A673 (cell line): ENCODE data around the gene SPEM3. TPM values are rescaled to one million over a fixed set of nuclear protein-coding genes. Genes with fewer than 3 reads are reported as not detected.

Experiments
- BruUV-seq: library from RNA; stranded (reverse); fragments of 400-500 nt; replicated peaks from 2 replicates; lab custom pipeline; 2021; lab: Mats Ljungman, UMichigan
- CTCF ChIA-PET: fragments of 300-600 bp; sonication (Branson Sonifier 250); formaldehyde crosslinking; loops from one replicate; lab custom pipeline; 2022; ENCODE audit warnings: antibody characterized with exemption; lab: Charles Lee
- POLR2A ChIA-PET: fragments of 300-600 bp; sonication (Branson Sonifier 250); formaldehyde crosslinking; loops from one replicate; lab custom pipeline; 2022; ENCODE audit warnings: antibody characterized with exemption; ENCODE audit not compliant: low non-redundant PET; lab: Charles Lee
- DNase-seq: peaks from one replicate; pipeline ENCODE4 v3.0.0-alpha.2; 2015; ENCODE audit warnings: low spot score
- H3K27ac ChIP-seq: fragments of 200-600 bp; sonication (generic); 2 replicates; pipeline ENCODE4 v1.5.1; 2016; ENCODE audit warnings: mixed run types, low read depth, mild to moderate bottlenecking, mixed read lengths, antibody characterized with exemption, low read length; ENCODE audit not compliant: poor library complexity, severe bottlenecking
- H3K27me3 ChIP-seq: fragments of 200-600 bp; sonication (generic); replicated peaks from 2 replicates; pipeline ENCODE4 v1.6.1; 2017; ENCODE audit warnings: mixed run types, low read depth, mild to moderate bottlenecking, mixed read lengths, antibody characterized with exemption, low read length; ENCODE audit not compliant: insufficient read depth, poor library complexity
- H3K36me3 ChIP-seq: fragments of 200-600 bp; sonication (generic); 2 replicates; pipeline ENCODE4 v1.6.1; 2016; ENCODE audit warnings: mixed run types, mild to moderate bottlenecking, mixed read lengths, antibody characterized with exemption, low read length; ENCODE audit not compliant: insufficient read depth, poor library complexity, severe bottlenecking
- H3K4me1 ChIP-seq: fragments of 200-600 bp; sonication (generic); 2 replicates; pipeline ENCODE4 v1.6.1; 2017; ENCODE audit warnings: mixed run types, mild to moderate bottlenecking, mixed read lengths, antibody characterized with exemption, low read length; ENCODE audit not compliant: insufficient read depth, poor library complexity, severe bottlenecking
- H3K4me3 ChIP-seq: fragments of 200-600 bp; sonication (generic); 2 replicates; pipeline ENCODE4 v1.5.1; 2016; ENCODE audit warnings: low read depth, mixed run types, mild to moderate bottlenecking, mixed read lengths, low read length; ENCODE audit not compliant: poor library complexity, severe bottlenecking
- H3K9me3 ChIP-seq: fragments of 200-600 bp; sonication (generic); 2 replicates; pipeline ENCODE4 v1.6.1; 2016; ENCODE audit warnings: mixed run types, low read depth, mild to moderate bottlenecking, mixed read lengths, antibody characterized with exemption, low read length; ENCODE audit not compliant: poor library complexity, severe bottlenecking
- EZH2 ChIP-seq: fragments of 200-600 bp; sonication (generic); IDR thresholded peaks from 2 replicates; pipeline ENCODE4 v1.6.1; 2017; ENCODE audit warnings: borderline replicate concordance, low read depth, mild to moderate bottlenecking, mixed read lengths, antibody characterized with exemption, low read length; ENCODE audit not compliant: poor library complexity, severe bottlenecking
- intact Hi-C: fragments of 100-400 bp; cut with micrococcal nuclease; formaldehyde crosslinking; loops from one replicate; pipeline ENCODE4 v1.10.0; 2022; ENCODE audit not compliant: unreplicated experiment
- total RNA-seq: library from RNA; stranded (reverse); gene quantifications from 2 replicates; pipeline ENCODE4 v1.2.3, GENCODE V29; 2021
- TF ChIP-seq, protein P1 (sequence below): fragments of 300-800, 200-600 bp; sonication (generic); conservative IDR thresholded peaks from 2 replicates; pipeline ENCODE4 v1.5.1; 2017; ENCODE audit warnings: low read depth, mild to moderate bottlenecking, antibody characterized with exemption, low read length, moderate library complexity, mixed read lengths

The SPEM3 gene
- total RNA-seq, 1 experiment from 2014 or later, result not detected

GRCh38 chr17:7409716-7410115, 18.9 kb upstream of the SPEM3 start:
- ChIA-PET POLR2A (no interaction called here), CTCF (no interaction called here)
- Histone ChIP-seq H3K4me1 (peaks cover 10% of the 10 kb centered on the region), H3K36me3 (peaks cover 13% of the 10 kb centered on the region), H3K27me3 (no peaks in the 10 kb centered on the region), H3K27ac (no peak overlapping the region), H3K4me3 (no peak overlapping the region), H3K9me3 (no peaks in the 10 kb centered on the region)
- TF ChIP-seq EZH2, result no peak
- TF ChIP-seq, protein P1, sequence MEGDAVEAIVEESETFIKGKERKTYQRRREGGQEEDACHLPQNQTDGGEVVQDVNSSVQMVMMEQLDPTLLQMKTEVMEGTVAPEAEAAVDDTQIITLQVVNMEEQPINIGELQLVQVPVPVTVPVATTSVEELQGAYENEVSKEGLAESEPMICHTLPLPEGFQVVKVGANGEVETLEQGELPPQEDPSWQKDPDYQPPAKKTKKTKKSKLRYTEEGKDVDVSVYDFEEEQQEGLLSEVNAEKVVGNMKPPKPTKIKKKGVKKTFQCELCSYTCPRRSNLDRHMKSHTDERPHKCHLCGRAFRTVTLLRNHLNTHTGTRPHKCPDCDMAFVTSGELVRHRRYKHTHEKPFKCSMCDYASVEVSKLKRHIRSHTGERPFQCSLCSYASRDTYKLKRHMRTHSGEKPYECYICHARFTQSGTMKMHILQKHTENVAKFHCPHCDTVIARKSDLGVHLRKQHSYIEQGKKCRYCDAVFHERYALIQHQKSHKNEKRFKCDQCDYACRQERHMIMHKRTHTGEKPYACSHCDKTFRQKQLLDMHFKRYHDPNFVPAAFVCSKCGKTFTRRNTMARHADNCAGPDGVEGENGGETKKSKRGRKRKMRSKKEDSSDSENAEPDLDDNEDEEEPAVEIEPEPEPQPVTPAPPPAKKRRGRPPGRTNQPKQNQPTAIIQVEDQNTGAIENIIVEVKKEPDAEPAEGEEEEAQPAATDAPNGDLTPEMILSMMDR, result no peak
- intact Hi-C loops, result no loop called here
- BruUV-seq, result no TSS peak
- no peak for DNase-seq

- POLR2A ChIA-PET, result no interaction called here
- H3K36me3 ChIP-seq, result peaks cover 17% of the 10 kb centered on the region
- intact Hi-C loops, result no loop called here
- no peak overlapping the region for H3K27ac ChIP-seq
- H3K4me1 ChIP-seq, result peaks cover 6% of the 10 kb centered on the region
- TF ChIP-seq, protein P1, result no peak
- no peak for TF ChIP-seq EZH2
- no peak for DNase-seq
- H3K9me3 ChIP-seq, result no peaks in the 10 kb centered on the region
- CTCF ChIA-PET, result no interaction called here
- H3K27me3 ChIP-seq, result no peaks in the 10 kb centered on the region
- no TSS peak for BruUV-seq
- H3K4me3 ChIP-seq, result no peak overlapping the region
These were observed 17.8 kb upstream of the SPEM3 start for GRCh38 chr17:7410634-7411426.

DNA sequence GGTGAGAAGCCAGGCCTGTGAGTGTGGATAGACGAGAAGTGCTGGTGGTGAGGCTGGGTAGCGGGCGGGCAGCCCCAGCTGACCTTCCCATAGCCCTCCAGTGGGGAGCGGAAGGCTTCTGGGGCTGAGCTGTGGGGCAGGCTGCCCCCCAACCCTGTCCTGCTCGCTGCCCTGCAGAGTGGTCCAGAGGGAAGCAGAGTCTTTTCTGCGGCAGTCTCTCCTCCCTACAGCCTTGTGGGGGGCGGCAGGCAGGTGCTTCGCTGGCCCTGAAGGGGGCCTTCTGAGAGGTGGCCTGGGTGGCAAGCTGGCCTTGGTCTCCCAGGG, 17.3 kb upstream of the SPEM3 start:
- DNase-seq, result no peak
- Histone ChIP-seq H3K9me3 (no peaks in the 10 kb centered on the region), H3K4me3 (no peak overlapping the region), H3K36me3 (peaks cover 17% of the 10 kb centered on the region), H3K27me3 (no peaks in the 10 kb centered on the region), H3K27ac (no peak overlapping the region), H3K4me1 (peaks cover under 1% of the 10 kb centered on the region)
- intact Hi-C loops, result no loop called here
- ChIA-PET CTCF (no interaction called here), POLR2A (no interaction called here)
- TF ChIP-seq, protein P1, result no peak
- TF ChIP-seq EZH2, result no peak
- no TSS peak for BruUV-seq
